AG04450 (cell line): ENCODE measurements around the gene DMXL1. TPM values are rescaled to one million over a fixed set of nuclear protein-coding genes. Genes with fewer than 3 reads are reported as not detected.
A peak's percentile ranks its signal among the peaks of the same experiment; 100 is the strongest.

ENCODE experiments used
- CTCF ChIA-PET: fragments of 300-600, 350-600 bp; formaldehyde crosslinking; extraction: SDS; loops from one replicate; lab custom pipeline; 2022; ENCODE audit warnings: antibody characterized with exemption, inconsistent platforms; lab: Charles Lee
- POLR2A ChIA-PET: fragments of 350-600 bp; formaldehyde crosslinking; extraction: SDS; loops from one replicate; lab custom pipeline; 2021; ENCODE audit warnings: antibody characterized with exemption, inconsistent platforms; lab: Yijun Ruan, JAX
- DNase-seq: peaks from one replicate; pipeline ENCODE4 v3.0.0-alpha.2; 2011; ENCODE audit warnings: low read depth, low spot score
- H3K27ac ChIP-seq: one replicate; pipeline ENCODE4 v1.5.1; 2012; ENCODE audit warnings: low read depth, low read length, control low read depth
- H3K27me3 ChIP-seq: one replicate; pipeline ENCODE4 v1.6.0; 2012; ENCODE audit warnings: low read length; ENCODE audit not compliant: control insufficient read depth, insufficient read depth
- H3K4me3 ChIP-seq: 2 replicates; pipeline ENCODE4 v1.5.1; 2011; ENCODE audit warnings: mild to moderate bottlenecking, low read depth, low read length, control low read depth
- H3K9me3 ChIP-seq: 2 replicates; pipeline ENCODE4 v1.5.1; 2012; ENCODE audit warnings: low read length; ENCODE audit not compliant: control insufficient read depth, insufficient read depth
- CTCF ChIP-seq: IDR thresholded peaks from 2 replicates; pipeline ENCODE4 v1.5.1; 2011; ENCODE audit warnings: low read depth, low read length, control low read depth, inconsistent platforms
- polyA plus RNA-seq: library from polyadenylated mRNA; depleted of rRNA; stranded (reverse); fragments of >200 nt; gene quantifications from 2 replicates; pipeline ENCODE4 v1.2.3, GENCODE V29; 2011

The DMXL1 gene
- polyA plus RNA-seq, 1 experiment, result 22.2 TPM

DNA sequence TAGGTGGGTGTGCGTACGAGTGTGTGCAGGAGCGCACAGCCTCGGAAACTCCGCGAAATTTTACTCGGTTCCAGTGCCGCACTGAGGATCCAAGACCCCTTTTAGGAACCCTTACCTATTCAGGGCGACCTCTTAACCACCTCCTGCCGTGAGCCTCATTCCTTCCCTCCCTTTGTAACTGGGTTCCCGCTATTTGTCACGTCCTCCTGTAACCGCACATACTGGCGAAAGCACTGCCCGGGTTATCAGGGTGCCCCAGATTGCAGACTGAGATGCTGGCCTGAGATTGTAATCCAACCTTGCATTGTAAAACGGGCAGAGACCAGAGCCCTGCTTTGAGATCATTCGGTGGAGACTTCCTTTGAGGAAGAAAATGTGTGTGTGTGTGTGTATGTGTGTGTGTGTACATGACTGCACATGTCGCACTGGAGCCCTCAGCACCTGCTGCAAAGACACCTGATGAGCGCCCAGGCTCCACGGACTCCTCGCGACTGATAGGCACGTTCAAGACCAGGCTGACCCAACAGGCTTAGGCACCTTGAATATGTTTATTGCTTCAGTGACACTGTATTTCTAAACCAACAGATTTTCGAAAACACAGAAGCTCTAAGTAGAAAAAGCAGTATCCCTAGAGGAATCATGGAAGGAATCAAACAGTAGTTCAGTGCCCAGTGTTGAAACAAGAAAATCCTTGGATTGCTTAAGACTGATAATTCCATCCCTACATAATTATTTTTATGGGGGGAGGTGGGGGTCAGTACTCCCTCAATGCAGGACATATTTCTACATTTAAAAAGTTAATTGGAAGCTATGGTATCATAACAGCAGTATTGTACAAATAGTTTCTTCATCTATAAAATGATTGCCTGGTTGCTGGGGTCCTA is 198.4 kb downstream of the DMXL1 start:
- ChIA-PET POLR2A (interaction anchor here (0.7 to 1.5 kb wide), 9 partner anchors 13 to 281 kb away, joined by 3 to 10 read pairs (median 4); partner anchors contain the start of genes DMXL1 and DTWD2), CTCF (interaction anchor here (1.2 to 2.2 kb wide), 5 partner anchors 87 to 281 kb away, joined by 5 to 12 read pairs (median 7); partner anchors contain the start of genes DTWD2 and TNFAIP8)
- no peak for TF ChIP-seq CTCF
- peak overlapping the region; percentile 74 for H3K4me3 ChIP-seq
- H3K27ac ChIP-seq, result peak overlapping the region; percentile 66
- DNase-seq, result no peak
- H3K27me3 ChIP-seq, result no peaks in the 10 kb centered on the region
- H3K9me3 ChIP-seq, result no peaks in the 10 kb centered on the region

- CTCF ChIA-PET, result interaction anchor here (0.5 to 1.8 kb wide), 5 partner anchors 36 to 282 kb away, joined by 3 to 12 read pairs (median 5); partner anchors contain the start of gene DTWD2
- POLR2A ChIA-PET, result no interaction called here
- DNase-seq, result no peak
- Histone ChIP-seq H3K4me3 (no peak overlapping the region; the same call in none of the 2 replicates), H3K27me3 (no peaks in the 10 kb centered on the region), H3K9me3 (no peaks in the 10 kb centered on the region), H3K27ac (no peak overlapping the region)
- no peak for TF ChIP-seq CTCF
Observed at GRCh38 chr5:119270121-119270565, 199.3 kb downstream of the DMXL1 start.

GRCh38 chr5:119270960-119271757 is 200.3 kb downstream of the DMXL1 start:
- Histone ChIP-seq H3K4me3 (no peak overlapping the region), H3K9me3 (no peaks in the 10 kb centered on the region), H3K27ac (no peak overlapping the region), H3K27me3 (no peaks in the 10 kb centered on the region)
- no peak for DNase-seq
- CTCF ChIA-PET, result interaction anchor here (0.5 to 1.8 kb wide), 5 partner anchors 35 to 283 kb away, joined by 3 to 12 read pairs (median 3); partner anchors contain the start of gene DTWD2
- POLR2A ChIA-PET, result no interaction called here
- TF ChIP-seq CTCF, result no peak

DNA sequence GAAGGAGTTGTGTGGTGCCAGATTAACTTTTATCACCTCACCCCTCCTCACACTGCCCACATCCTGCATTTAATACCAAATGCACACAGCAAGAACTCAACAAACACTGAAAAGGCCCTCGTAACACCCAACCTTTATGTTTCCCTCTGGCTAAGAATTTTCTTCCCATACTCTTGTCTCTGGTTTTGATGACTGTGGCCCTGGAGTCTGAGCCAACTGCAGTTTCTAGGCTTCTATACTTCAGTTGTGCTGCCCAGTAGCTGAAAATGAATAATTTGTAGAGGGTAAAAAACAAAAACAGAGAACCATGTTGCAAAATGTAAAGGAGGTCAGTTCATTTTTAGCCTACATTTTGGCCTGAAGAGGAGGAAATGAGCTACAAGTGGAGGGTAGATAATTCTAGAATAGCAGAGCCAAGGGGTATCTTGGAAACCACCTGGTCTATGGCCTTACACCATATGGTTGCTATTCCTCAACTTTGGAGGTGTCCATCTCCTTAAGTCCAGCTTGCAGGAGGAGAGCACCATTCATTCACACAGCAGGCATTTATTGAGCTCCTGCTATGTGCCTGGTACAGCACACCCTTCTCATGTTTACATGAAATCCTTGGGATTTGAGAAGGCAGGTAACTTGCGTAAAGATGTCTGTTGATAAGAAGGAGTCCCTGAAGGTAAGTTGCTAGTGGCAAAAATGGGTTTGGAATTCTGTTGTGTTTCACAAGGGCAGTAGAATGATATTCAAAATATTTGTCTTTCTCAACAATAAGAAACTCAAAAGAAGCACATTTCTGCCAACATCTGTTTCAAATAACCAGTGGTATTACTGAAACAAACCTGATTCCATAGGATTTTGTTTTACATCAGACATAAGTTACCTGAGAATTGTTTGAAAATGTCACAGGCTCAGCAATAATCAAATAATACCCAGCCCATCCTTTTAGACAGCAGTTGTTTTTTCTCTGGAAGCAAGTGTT is 201.2 kb downstream of the DMXL1 start:
- Histone ChIP-seq H3K27ac (no peak overlapping the region), H3K4me3 (no peak overlapping the region), H3K27me3 (no peaks in the 10 kb centered on the region), H3K9me3 (no peaks in the 10 kb centered on the region)
- CTCF ChIA-PET, result interaction anchor here (0.9 to 2.2 kb wide), 3 partner anchors 140 to 284 kb away, joined by 3 to 18 read pairs (median 3); partner anchors contain the start of gene DTWD2
- no peak for DNase-seq
- POLR2A ChIA-PET, result no interaction called here
- no peak for TF ChIP-seq CTCF
